ENCODE results near the gene SCUBE2.

Gene SCUBE2

GRCh38 chr11:8971924-8972316, 119.5 kb downstream of the SCUBE2 start:
- TF ChIP-seq CTCF (IDR thresholded peaks at IDR 0.05; ENCODE audit: extremely low read depth, missing control alignments) = no peak
- DNase-seq (ENCODE audit: low spot score) = no peak

GRCh38 chr11:8971196-8971923, 120.0 kb downstream of the SCUBE2 start:
- no peak for TF ChIP-seq CTCF (IDR thresholded peaks at IDR 0.05; ENCODE audit: extremely low read depth, missing control alignments)
- DNase-seq (ENCODE audit: low spot score) = no peak
